ENCODE data around the gene GNAO1.

- TF ChIP-seq TRIM25 (IDR thresholded peaks at IDR 0.05; ENCODE audit: borderline replicate concordance), result no peak
- no peak for TF ChIP-seq RNF2 (IDR thresholded peaks at IDR 0.05)
- TF ChIP-seq USF2 (CRISPR knock-in tag; IDR thresholded peaks at IDR 0.05), result no peak
- TF ChIP-seq NFE2L1 (tag; IDR thresholded peaks at IDR 0.05; ENCODE audit: borderline replicate concordance, low read depth), result no peak
Measured at GRCh38 chr16:56306690-56307533, 115.6 kb downstream of the GNAO1 start.
